Progenitor cell of endocrine pancreas (in vitro differentiated cells): ENCODE results near the gene ATG16L2. TPM values are rescaled to one million over a fixed set of nuclear protein-coding genes. Genes with fewer than 3 reads are reported as not detected.

ENCODE experiments used
- DNase-seq: peaks from one replicate; pipeline ENCODE4 v3.0.0; 2021; ENCODE audit warnings: low spot score; ENCODE audit not compliant: unreplicated experiment
- H3K27ac Mint-ChIP-seq: 2 replicates; pipeline ENCODE4 v1.8.0; 2021; ENCODE audit warnings: mild to moderate bottlenecking, moderate library complexity, mixed read lengths
- H3K27me3 Mint-ChIP-seq: 2 replicates; pipeline ENCODE4 v1.8.0; 2021; ENCODE audit warnings: mixed read lengths
- H3K36me3 Mint-ChIP-seq: 2 replicates; pipeline ENCODE4 v1.8.0; 2022; ENCODE audit warnings: mixed read lengths; ENCODE audit not compliant: insufficient read depth
- H3K4me1 Mint-ChIP-seq: 2 replicates; pipeline ENCODE4 v1.8.0; 2021; ENCODE audit warnings: low read depth, mixed read lengths
- H3K4me3 Mint-ChIP-seq: 2 replicates; pipeline ENCODE4 v1.8.0; 2021; ENCODE audit warnings: low read depth, mild to moderate bottlenecking, moderate library complexity, mixed read lengths
- H3K9me3 Mint-ChIP-seq: 2 replicates; pipeline ENCODE4 v1.8.0; 2021; ENCODE audit warnings: low read depth, mixed read lengths
- CTCF ChIP-seq: fragments of 200-600 bp; sonication (generic); IDR thresholded peaks from one replicate; pipeline ENCODE4 v1.5.0; 2021; ENCODE audit warnings: antibody characterized with exemption, mild to moderate bottlenecking; ENCODE audit not compliant: unreplicated experiment
- total RNA-seq: library from RNA; stranded (reverse); gene quantifications from 2 replicates; pipeline ENCODE4 v1.2.1, GENCODE V29; 2021

The ATG16L2 gene
- total RNA-seq, 1 donor from 2014 or later: 43.9 TPM

- peak overlapping the region; percentile 38 for H3K4me3 Mint-ChIP-seq
- no peaks in the 10 kb centered on the region for H3K27me3 Mint-ChIP-seq
- no peak for DNase-seq
- H3K36me3 Mint-ChIP-seq: peaks cover 4% of the 10 kb centered on the region
- peaks cover 56% of the 10 kb centered on the region for H3K4me1 Mint-ChIP-seq
- no peak for TF ChIP-seq CTCF
- peak overlapping the region; percentile 92 for H3K27ac Mint-ChIP-seq
- no peaks in the 10 kb centered on the region for H3K9me3 Mint-ChIP-seq
Observed at GRCh38 chr11:72776844-72777754, 37.1 kb upstream of the ATG16L2 start.

- DNase-seq: no peak
- Mint-ChIP-seq H3K27me3 (no peaks in the 10 kb centered on the region), H3K27ac (peak overlapping the region; percentile 92), H3K4me1 (peaks cover 64% of the 10 kb centered on the region), H3K9me3 (no peaks in the 10 kb centered on the region), H3K4me3 (peak overlapping the region; percentile 38), H3K36me3 (peaks cover 2% of the 10 kb centered on the region)
- TF ChIP-seq CTCF: no peak
Observed at GRCh38 chr11:72777755-72778278, 36.4 kb upstream of the ATG16L2 start.

GRCh38 chr11:72778535-72779494, 35.4 kb upstream of the ATG16L2 start:
- no peaks in the 10 kb centered on the region for H3K36me3 Mint-ChIP-seq
- H3K9me3 Mint-ChIP-seq: no peaks in the 10 kb centered on the region

GRCh38 chr11:72779495-72780128, 34.6 kb upstream of the ATG16L2 start:
- Mint-ChIP-seq H3K4me1 (peaks cover 64% of the 10 kb centered on the region), H3K9me3 (no peaks in the 10 kb centered on the region), H3K27me3 (no peaks in the 10 kb centered on the region), H3K4me3 (peak overlapping the region; percentile 85), H3K27ac (peak overlapping the region; percentile 88), H3K36me3 (no peaks in the 10 kb centered on the region)
- no peak for TF ChIP-seq CTCF
- no peak for DNase-seq

More at GRCh38 chr11:72778535-72779494, 35.4 kb upstream of the ATG16L2 start:
- no peaks in the 10 kb centered on the region for H3K27me3 Mint-ChIP-seq
- DNase-seq: peak; percentile 60
- peak overlapping the region; percentile 85 for H3K4me3 Mint-ChIP-seq
- no peak for TF ChIP-seq CTCF
- H3K27ac Mint-ChIP-seq: peak overlapping the region; percentile 88
- peaks cover 62% of the 10 kb centered on the region for H3K4me1 Mint-ChIP-seq
